ENCODE data around the gene WDFY4. TPM values are rescaled to one million over a fixed set of nuclear protein-coding genes. Genes with fewer than 3 reads are reported as not detected.

The WDFY4 gene
- total RNA-seq, 1 experiment from 2014 or later: 0.23 TPM

- BruUV-seq (replicated peaks): no TSS peak
- ChIA-PET CTCF (no interaction called here), POLR2A (no interaction called here)
- Histone ChIP-seq H3K27ac (ENCODE audit: low read length) (no peak overlapping the region), H3K4me1 (ENCODE audit: control insufficient read depth, insufficient read depth, low read length) (no peaks in the 10 kb centered on the region), H3K9me3 (ENCODE audit: control insufficient read depth, insufficient read depth, low read depth, low read length) (no peaks in the 10 kb centered on the region), H3K27me3 (ENCODE audit: control insufficient read depth, insufficient read depth, low read length) (peaks cover 2% of the 10 kb centered on the region; the same call in 1 of the 2 replicates), H3K36me3 (ENCODE audit: control insufficient read depth, insufficient read depth, low read length) (no peaks in the 10 kb centered on the region), H3K4me3 (ENCODE audit: low read depth in 2 of 2, low read length in 2 of 2) (no peak overlapping the region)
- DNase-seq (ENCODE audit: low read depth, low spot score): no peak
- in situ Hi-C loops (cut with HindIII; ENCODE audit: low pct_unique_long_range_greater_than_20kb, low sequenced_read_pairs): no loop called here
- TF ChIP-seq, protein P1, sequence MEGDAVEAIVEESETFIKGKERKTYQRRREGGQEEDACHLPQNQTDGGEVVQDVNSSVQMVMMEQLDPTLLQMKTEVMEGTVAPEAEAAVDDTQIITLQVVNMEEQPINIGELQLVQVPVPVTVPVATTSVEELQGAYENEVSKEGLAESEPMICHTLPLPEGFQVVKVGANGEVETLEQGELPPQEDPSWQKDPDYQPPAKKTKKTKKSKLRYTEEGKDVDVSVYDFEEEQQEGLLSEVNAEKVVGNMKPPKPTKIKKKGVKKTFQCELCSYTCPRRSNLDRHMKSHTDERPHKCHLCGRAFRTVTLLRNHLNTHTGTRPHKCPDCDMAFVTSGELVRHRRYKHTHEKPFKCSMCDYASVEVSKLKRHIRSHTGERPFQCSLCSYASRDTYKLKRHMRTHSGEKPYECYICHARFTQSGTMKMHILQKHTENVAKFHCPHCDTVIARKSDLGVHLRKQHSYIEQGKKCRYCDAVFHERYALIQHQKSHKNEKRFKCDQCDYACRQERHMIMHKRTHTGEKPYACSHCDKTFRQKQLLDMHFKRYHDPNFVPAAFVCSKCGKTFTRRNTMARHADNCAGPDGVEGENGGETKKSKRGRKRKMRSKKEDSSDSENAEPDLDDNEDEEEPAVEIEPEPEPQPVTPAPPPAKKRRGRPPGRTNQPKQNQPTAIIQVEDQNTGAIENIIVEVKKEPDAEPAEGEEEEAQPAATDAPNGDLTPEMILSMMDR (IDR thresholded peaks at IDR 0.05): no peak
- ATAC-seq: no peak
- intact Hi-C loops (cut with micrococcal nuclease; ENCODE audit: unreplicated experiment): no loop called here
Observed at GRCh38 chr10:48696535-48696873, 11.8 kb downstream of the WDFY4 start.

- in situ Hi-C loops (cut with HindIII; ENCODE audit: low pct_unique_long_range_greater_than_20kb, low sequenced_read_pairs): no loop called here
- POLR2A ChIA-PET: no interaction called here
- Histone ChIP-seq H3K36me3 (ENCODE audit: control insufficient read depth, insufficient read depth, low read length) (no peaks in the 10 kb centered on the region), H3K27me3 (ENCODE audit: control insufficient read depth, insufficient read depth, low read length) (peaks cover 2% of the 10 kb centered on the region), H3K4me1 (ENCODE audit: control insufficient read depth, insufficient read depth, low read length) (no peaks in the 10 kb centered on the region), H3K4me3 (ENCODE audit: low read depth in 2 of 2, low read length in 2 of 2) (no peak overlapping the region), H3K9me3 (ENCODE audit: control insufficient read depth, insufficient read depth, low read depth, low read length) (no peaks in the 10 kb centered on the region), H3K27ac (ENCODE audit: low read length) (no peak overlapping the region)
- intact Hi-C loops (cut with micrococcal nuclease; ENCODE audit: unreplicated experiment): no loop called here
- no TSS peak for BruUV-seq (replicated peaks)
- TF ChIP-seq TCF7L2 (IDR thresholded peaks at IDR 0.05; ENCODE audit: low read depth, low read length) (no peak), SIN3A (IDR thresholded peaks at IDR 0.05; ENCODE audit: borderline replicate concordance, insufficient read depth, low read depth, low read length) (no peak), POLR2AphosphoS5 (IDR thresholded peaks at IDR 0.05; ENCODE audit: low read depth, low read length) (no peak), REST (IDR thresholded peaks at IDR 0.05; ENCODE audit: insufficient read depth in 1 of 2, low read depth in 2 of 2, low read length in 1 of 2) (no peak)
- TF ChIP-seq, protein P1 (IDR thresholded peaks at IDR 0.05): no peak
- DNase-seq (ENCODE audit: low read depth, low spot score): no peak
- CTCF ChIA-PET: no interaction called here
- ATAC-seq: no peak
Observed at GRCh38 chr10:48697091-48697490, 12.4 kb downstream of the WDFY4 start.
